DND-41 (cell line): Measurements from ENCODE around the gene LIN7B.

Source experiments
- ATAC-seq: fragments of 200-7000 bp; cut with Tn5 transposase; 3 replicates; pipeline ENCODE4 v1.9.1; 2021; ENCODE audit warnings: low read depth; ENCODE audit not compliant: insufficient read depth
- DNase-seq: peaks from one replicate; pipeline ENCODE4 v3.0.0-alpha.2; 2020
- H2AFZ ChIP-seq: 2 replicates; pipeline ENCODE4 v1.6.0; 2012; ENCODE audit warnings: low read depth, low read length
- H3K27ac ChIP-seq: 2 replicates; pipeline ENCODE4 v1.5.1; 2012; ENCODE audit warnings: low read length, inconsistent platforms
- H3K27me3 ChIP-seq: fragments of 200-600 bp; sonication (generic); 2 replicates; pipeline ENCODE4 v1.6.0; 2012; ENCODE audit warnings: low read length, mild to moderate bottlenecking, inconsistent platforms; ENCODE audit not compliant: insufficient read depth, poor library complexity
- H3K36me3 ChIP-seq: 2 replicates; pipeline ENCODE4 v1.5.1; 2012; ENCODE audit warnings: low read length, inconsistent platforms; ENCODE audit not compliant: insufficient read depth
- H3K4me1 ChIP-seq: 2 replicates; pipeline ENCODE4 v1.5.1; 2012; ENCODE audit warnings: mild to moderate bottlenecking, low read length; ENCODE audit not compliant: insufficient read depth
- H3K4me2 ChIP-seq: 2 replicates; pipeline ENCODE4 v1.6.0; 2012; ENCODE audit warnings: mild to moderate bottlenecking, moderate library complexity, low read length, inconsistent platforms; ENCODE audit not compliant: insufficient read depth
- H3K4me3 ChIP-seq, 2 experiments: fragments of 200-600 bp in 1 of 2; shearing (Covaris generic) in 1 of 2; 2 replicates each; pipeline ENCODE4 v1.5.1; 2012 to 2016; ENCODE audit warnings: inconsistent platforms in 2 of 2, low read length in 2 of 2, mild to moderate bottlenecking in 2 of 2, low read depth in 1 of 2, moderate library complexity in 1 of 2
- H3K79me2 ChIP-seq: 2 replicates; pipeline ENCODE4 v1.6.0; 2012; ENCODE audit warnings: low read length, inconsistent platforms; ENCODE audit not compliant: insufficient read depth
- H3K9ac ChIP-seq: 2 replicates; pipeline ENCODE4 v1.6.0; 2012; ENCODE audit warnings: low read depth, mild to moderate bottlenecking, inconsistent platforms, low read length, moderate library complexity
- H3K9me3 ChIP-seq: 2 replicates; pipeline ENCODE4 v1.5.1; 2012; ENCODE audit warnings: low read length, moderate library complexity, mild to moderate bottlenecking, inconsistent platforms; ENCODE audit not compliant: insufficient read depth, severe bottlenecking
- H4K20me1 ChIP-seq: 2 replicates; pipeline ENCODE4 v1.6.0; 2012; ENCODE audit warnings: low read length; ENCODE audit not compliant: insufficient read depth
- EZH2 ChIP-seq: IDR thresholded peaks from 3 replicates; pipeline ENCODE4 v1.6.1; 2012; ENCODE audit warnings: borderline replicate concordance, low read depth, mild to moderate bottlenecking, moderate library complexity, low read length, inconsistent platforms; ENCODE audit not compliant: severe bottlenecking
- TF ChIP-seq, protein P1 (sequence below): IDR thresholded peaks from 2 replicates; pipeline ENCODE4 v1.5.1; 2012; ENCODE audit warnings: borderline replicate concordance, low read length, moderate library complexity, mild to moderate bottlenecking; ENCODE audit not compliant: poor library complexity, severe bottlenecking; ENCODE audit errors: extremely low read depth

The LIN7B gene

DNA sequence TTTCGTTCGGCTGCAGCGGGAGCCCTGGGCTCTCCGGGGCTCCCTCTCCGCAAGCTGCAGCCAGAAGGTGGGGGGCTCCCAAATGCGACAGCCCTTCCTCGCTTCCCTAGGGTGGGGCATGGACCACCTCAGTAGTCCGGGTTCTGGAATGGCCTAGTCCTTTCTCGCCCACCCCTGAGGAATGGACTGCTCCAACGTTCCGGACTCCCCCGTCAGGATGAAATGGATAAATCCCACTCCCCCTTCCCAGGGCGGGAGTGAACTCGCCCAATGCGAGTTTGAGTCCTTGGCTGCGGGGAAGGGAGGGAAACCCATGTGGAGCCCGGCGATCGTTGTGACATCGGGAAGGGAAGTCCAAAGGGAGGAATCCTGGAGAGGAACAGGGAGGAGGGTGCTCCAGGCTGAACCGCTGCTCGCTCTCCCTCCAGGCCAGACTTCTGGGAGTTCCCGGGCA is 35.5 kb downstream of the LIN7B start:
- DNase-seq, result no peak
- no peak for ATAC-seq

DNA sequence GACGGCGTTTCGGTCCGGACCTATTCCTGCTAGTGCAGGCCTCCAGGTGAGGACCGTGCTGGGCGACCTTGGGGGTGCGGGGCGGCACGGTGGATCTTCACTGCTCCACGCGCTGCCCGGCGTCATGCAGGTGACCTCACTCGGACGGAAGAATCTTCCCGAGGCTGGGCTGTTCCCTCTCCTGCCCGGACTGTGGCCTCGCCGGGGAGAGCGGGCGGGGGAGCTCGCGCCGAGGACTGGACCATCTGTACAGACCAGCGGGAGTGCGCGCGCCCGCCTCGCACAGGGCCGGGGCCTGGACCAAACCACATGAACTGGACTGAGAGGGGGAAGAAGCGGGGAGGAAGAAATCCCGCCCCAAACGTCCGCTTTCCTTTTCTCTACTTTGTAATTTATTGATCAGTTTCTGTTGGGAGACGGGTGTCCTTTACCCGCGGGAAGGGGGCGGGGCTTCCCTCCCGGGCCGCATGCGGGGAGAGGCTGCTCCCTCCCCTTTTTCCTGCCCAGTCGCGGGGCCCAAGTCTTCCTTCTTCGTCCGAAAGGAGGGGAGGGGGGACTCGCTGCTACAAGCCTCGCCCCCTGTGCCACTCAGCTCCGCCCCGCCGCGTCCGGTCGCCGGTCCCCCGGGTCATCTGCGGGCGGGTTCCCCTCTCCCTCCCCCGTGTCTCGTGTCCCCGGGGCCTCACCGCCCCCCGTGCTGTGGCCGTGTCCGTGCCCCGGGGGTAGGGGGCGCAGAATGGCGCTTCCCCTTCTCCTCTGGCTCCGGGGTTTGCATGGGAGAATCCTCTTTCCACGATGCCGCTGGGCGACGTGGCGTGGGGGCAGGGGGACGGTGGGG is 36.2 kb downstream of the LIN7B start:
- H3K27me3 ChIP-seq, result no peaks in the 10 kb centered on the region
- H3K4me3 ChIP-seq, result peak overlapping the region in 1 of 2 experiments; percentile 45; a peak in 2 of 4 replicates
- peaks cover 2% of the 10 kb centered on the region; the same call in 1 of the 2 replicates for H4K20me1 ChIP-seq
- peaks cover 18% of the 10 kb centered on the region for H3K4me1 ChIP-seq
- 0 out of 2 replicates have a peak, but pooled peaks cover 4% of the 10 kb centered on the region for H3K36me3 ChIP-seq
- H3K79me2 ChIP-seq, result no peaks in the 10 kb centered on the region
- peak overlapping the region; percentile 44; the same call in 1 of the 2 replicates for H3K9ac ChIP-seq
- H3K9me3 ChIP-seq, result no peaks in the 10 kb centered on the region
- peak overlapping the region; percentile 33; the same call in 1 of the 2 replicates for H2AFZ ChIP-seq
- H3K27ac ChIP-seq, result no peak overlapping the region
- peak overlapping the region; percentile 62 for H3K4me2 ChIP-seq
- DNase-seq (peak; percentile 48), ATAC-seq (peak; percentile 25)
- TF ChIP-seq EZH2, result no peak
- TF ChIP-seq, protein P1, sequence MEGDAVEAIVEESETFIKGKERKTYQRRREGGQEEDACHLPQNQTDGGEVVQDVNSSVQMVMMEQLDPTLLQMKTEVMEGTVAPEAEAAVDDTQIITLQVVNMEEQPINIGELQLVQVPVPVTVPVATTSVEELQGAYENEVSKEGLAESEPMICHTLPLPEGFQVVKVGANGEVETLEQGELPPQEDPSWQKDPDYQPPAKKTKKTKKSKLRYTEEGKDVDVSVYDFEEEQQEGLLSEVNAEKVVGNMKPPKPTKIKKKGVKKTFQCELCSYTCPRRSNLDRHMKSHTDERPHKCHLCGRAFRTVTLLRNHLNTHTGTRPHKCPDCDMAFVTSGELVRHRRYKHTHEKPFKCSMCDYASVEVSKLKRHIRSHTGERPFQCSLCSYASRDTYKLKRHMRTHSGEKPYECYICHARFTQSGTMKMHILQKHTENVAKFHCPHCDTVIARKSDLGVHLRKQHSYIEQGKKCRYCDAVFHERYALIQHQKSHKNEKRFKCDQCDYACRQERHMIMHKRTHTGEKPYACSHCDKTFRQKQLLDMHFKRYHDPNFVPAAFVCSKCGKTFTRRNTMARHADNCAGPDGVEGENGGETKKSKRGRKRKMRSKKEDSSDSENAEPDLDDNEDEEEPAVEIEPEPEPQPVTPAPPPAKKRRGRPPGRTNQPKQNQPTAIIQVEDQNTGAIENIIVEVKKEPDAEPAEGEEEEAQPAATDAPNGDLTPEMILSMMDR, result no peak

More for the DNA sequence above, 35.5 kb downstream of the LIN7B start:
- Histone ChIP-seq H3K4me3 (peak overlapping the region in 1 of 2 experiments; percentile 45; a peak in 1 of 4 replicates), H3K27me3 (no peaks in the 10 kb centered on the region), H4K20me1 (peaks cover 2% of the 10 kb centered on the region; the same call in 1 of the 2 replicates), H3K4me2 (peak overlapping the region; percentile 62), H3K9me3 (no peaks in the 10 kb centered on the region), H2AFZ (no peak overlapping the region), H3K4me1 (peaks cover 18% of the 10 kb centered on the region), H3K79me2 (no peaks in the 10 kb centered on the region), H3K9ac (peak overlapping the region; percentile 44; the same call in 1 of the 2 replicates), H3K27ac (no peak overlapping the region), H3K36me3 (0 out of 2 replicates have a peak, but pooled peaks cover 5% of the 10 kb centered on the region)
- TF ChIP-seq, protein P1, result no peak
- no peak for TF ChIP-seq EZH2

DNA sequence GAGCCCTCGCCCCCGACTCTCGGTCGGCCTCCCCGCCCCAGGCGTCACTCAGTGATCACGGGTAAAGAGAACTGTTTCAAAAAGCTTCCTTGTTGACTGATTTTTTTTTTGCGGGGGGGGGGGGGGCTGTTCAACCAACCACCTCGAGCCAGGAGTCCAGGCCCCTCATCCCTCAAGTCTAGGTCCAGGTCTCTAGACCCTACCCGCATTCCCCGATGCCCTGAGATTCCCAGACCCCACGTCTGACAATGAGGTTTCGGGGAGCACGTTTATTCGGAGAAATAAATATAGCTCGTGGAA is 36.7 kb downstream of the LIN7B start:
- Histone ChIP-seq H3K27ac (no peak overlapping the region), H3K9ac (peak overlapping the region; percentile 44; the same call in 1 of the 2 replicates), H3K9me3 (no peaks in the 10 kb centered on the region), H3K4me1 (peaks cover 14% of the 10 kb centered on the region), H3K27me3 (no peaks in the 10 kb centered on the region), H4K20me1 (peaks cover 2% of the 10 kb centered on the region; the same call in 1 of the 2 replicates), H3K4me3 (no peak overlapping the region), H3K36me3 (no peaks in the 10 kb centered on the region), H3K79me2 (no peaks in the 10 kb centered on the region), H3K4me2 (peak overlapping the region; percentile 62), H2AFZ (no peak overlapping the region)
- no peak; the same call in 2 of the 3 replicates for ATAC-seq
- no peak for DNase-seq
- no peak for TF ChIP-seq EZH2
- TF ChIP-seq, protein P1, result no peak
